HCT116 (cell line): ENCODE data around the gene CAP1. TPM values are rescaled to one million over a fixed set of nuclear protein-coding genes. Genes with fewer than 3 reads are reported as not detected.

Experiments used
- ATAC-seq: fragments of 200-7000 bp; cut with Tn5 transposase; 2 replicates; pipeline ENCODE4 v1.9.1; 2020; ENCODE audit warnings: mild to moderate bottlenecking, moderate library complexity
- BruUV-seq: library from RNA; stranded (reverse); fragments of 400-500 nt; replicated peaks from 2 replicates; lab custom pipeline; 2021; lab: Mats Ljungman, UMichigan
- CTCF ChIA-PET: fragments of 300-600 bp; sonication (Branson Sonifier 250); formaldehyde crosslinking; loops from one replicate; lab custom pipeline; 2021; ENCODE audit warnings: antibody characterized with exemption; lab: Charles Lee
- POLR2A ChIA-PET: fragments of 300-600, 350-600 bp; sonication (Branson Sonifier 250); formaldehyde crosslinking; loops from one replicate; lab custom pipeline; 2021; ENCODE audit warnings: antibody characterized with exemption; lab: Charles Lee
- RAD21 ChIA-PET, 2 experiments: fragments of 300-600 bp; sonication (Branson Sonifier 250); formaldehyde crosslinking; loops; one replicate each; lab custom pipeline; 2023; ENCODE audit warnings: low total read pairs in 2 of 2; ENCODE audit not compliant: uncharacterized antibody in 2 of 2, unreplicated experiment in 2 of 2, low non-redundant PET in 1 of 2; lab: Charles Lee
- DNase-seq: peaks from one replicate; pipeline ENCODE4 v3.0.0-alpha.2; 2010; ENCODE audit warnings: low read depth, low spot score
- H2AFZ ChIP-seq: fragments of 200-600 bp; shearing (Covaris generic), sonication (generic); 2 replicates; pipeline ENCODE4 v1.6.1; 2017; ENCODE audit warnings: low read depth, mixed run types, mixed read lengths, antibody characterized with exemption, low read length; ENCODE audit not compliant: poor library complexity, severe bottlenecking
- H3K27ac ChIP-seq: 2 replicates; pipeline ENCODE4 v1.5.1; 2012; ENCODE audit warnings: low read depth, low read length
- H3K27me3 ChIP-seq: fragments of 200-600 bp; sonication (generic); 2 replicates; pipeline ENCODE4 v1.6.1; 2016; ENCODE audit warnings: mixed run types, low read length, mixed read lengths; ENCODE audit not compliant: insufficient read depth
- H3K36me3 ChIP-seq, 2 experiments: fragments of 200-500 bp in 1 of 2; fragments of 200-600 bp in 1 of 2; sonication (Bioruptor generic) in 1 of 2; sonication (generic) in 1 of 2; 2 replicates each; pipeline versions ENCODE4 v1.5.1 to v1.6.1; 2014 to 2016; ENCODE audit warnings: low read length in 2 of 2, inconsistent platforms in 1 of 2, mixed read lengths in 1 of 2, mixed run types in 1 of 2; ENCODE audit not compliant: insufficient read depth in 2 of 2, control insufficient read depth in 1 of 2
- H3K4me1 ChIP-seq, 2 experiments: fragments of 200-600 bp in 1 of 2; sonication (generic) in 1 of 2; 2 replicates each; pipeline versions ENCODE4 v1.5.1 to v1.6.1; 2012 to 2017; ENCODE audit warnings: low read length in 2 of 2, inconsistent platforms in 1 of 2, mild to moderate bottlenecking in 1 of 2, mixed read lengths in 1 of 2, mixed run types in 1 of 2, moderate library complexity in 1 of 2; ENCODE audit not compliant: insufficient read depth in 2 of 2, control insufficient read depth in 1 of 2
- H3K4me2 ChIP-seq: fragments of 200-600 bp; sonication (generic); 2 replicates; pipeline ENCODE4 v1.6.1; 2017; ENCODE audit warnings: mixed run types, low read length, mixed read lengths
- H3K4me3 ChIP-seq, 2 experiments: fragments of 200-600 bp in 1 of 2; sonication (generic) in 1 of 2; replicated peaks in 1 of 2; 2 replicates each; pipeline ENCODE4 v1.5.1; 2011 to 2016; ENCODE audit warnings: low read length in 2 of 2, control low read depth in 1 of 2, low read depth in 1 of 2, mild to moderate bottlenecking in 1 of 2, mixed read lengths in 1 of 2, mixed run types in 1 of 2
- H3K79me2 ChIP-seq: fragments of 200-600 bp; sonication (generic); 2 replicates; pipeline ENCODE4 v1.6.1; 2017; ENCODE audit warnings: mild to moderate bottlenecking, mixed run types, low read length, moderate library complexity, mixed read lengths; ENCODE audit not compliant: insufficient read depth
- H3K9ac ChIP-seq: fragments of 200-600 bp; sonication (generic); 2 replicates; pipeline ENCODE4 v1.6.1; 2016; ENCODE audit warnings: low read length, mixed read lengths
- H3K9me2 ChIP-seq: fragments of 200-600 bp; sonication (generic), shearing (Covaris generic); 2 replicates; pipeline ENCODE4 v1.6.1; 2017; ENCODE audit warnings: mixed run types, mild to moderate bottlenecking, moderate library complexity; ENCODE audit not compliant: insufficient read depth
- H3K9me3 ChIP-seq, 2 experiments: fragments of 200-500 bp in 1 of 2; fragments of 200-600 bp in 1 of 2; sonication (Bioruptor generic) in 1 of 2; sonication (generic) in 1 of 2; 2 replicates each; pipeline ENCODE4 v1.6.1; 2014 to 2017; ENCODE audit warnings: low read length in 2 of 2, mixed read lengths in 2 of 2, inconsistent platforms in 1 of 2, low read depth in 1 of 2, mild to moderate bottlenecking in 1 of 2, mixed run types in 1 of 2, moderate library complexity in 1 of 2; ENCODE audit not compliant: control insufficient read depth in 1 of 2, insufficient read depth in 1 of 2
- H4K20me1 ChIP-seq: fragments of 200-600 bp; sonication (generic), shearing (Covaris generic); 2 replicates; pipeline ENCODE4 v1.6.1; 2017; ENCODE audit warnings: mixed run types, mild to moderate bottlenecking, moderate library complexity; ENCODE audit not compliant: insufficient read depth
- ATF3 ChIP-seq: IDR thresholded peaks from 2 replicates; pipeline ENCODE4 v1.6.1; 2012
- ELF1 ChIP-seq: IDR thresholded peaks from 2 replicates; pipeline ENCODE4 v1.6.1; 2012; ENCODE audit warnings: low read depth, borderline replicate concordance
- EZH2 ChIP-seq: fragments of 200-600 bp; sonication (generic); IDR thresholded peaks from 2 replicates; pipeline ENCODE4 v1.6.1; 2017; ENCODE audit warnings: antibody characterized with exemption, mixed run types
- FOSL1 ChIP-seq: IDR thresholded peaks from 2 replicates; pipeline ENCODE4 v1.6.1; 2012; ENCODE audit warnings: low read depth
- MAX ChIP-seq: IDR thresholded peaks from 2 replicates; pipeline ENCODE4 v1.6.1; 2012
- RAD21 ChIP-seq: IDR thresholded peaks from 2 replicates; pipeline ENCODE4 v1.6.1; 2012; ENCODE audit warnings: low read depth, mild to moderate bottlenecking
- YY1 ChIP-seq: IDR thresholded peaks from 2 replicates; pipeline ENCODE4 v1.6.1; 2011; ENCODE audit warnings: low read length, low read depth, moderate library complexity, mild to moderate bottlenecking; ENCODE audit not compliant: insufficient replicate concordance; ENCODE audit errors: extremely low read depth
- ZBTB33 ChIP-seq: IDR thresholded peaks from 2 replicates; pipeline ENCODE4 v1.6.1; 2011; ENCODE audit warnings: mild to moderate bottlenecking, low read length, moderate library complexity; ENCODE audit not compliant: insufficient replicate concordance; ENCODE audit errors: extremely low read depth
- intact Hi-C: fragments of 100-400 bp; cut with micrococcal nuclease; formaldehyde crosslinking; loops from 2 replicates; pipeline ENCODE4 v1.10.0; 2022
- total RNA-seq: library from RNA; stranded (reverse); gene quantifications from one replicate; pipeline ENCODE4 v1.2.1, GENCODE V29; 2021; ENCODE audit not compliant: unreplicated experiment

Gene CAP1
- total RNA-seq, 1 experiment from 2014 or later: 274 TPM

GRCh38 chr1:40029608-40030007, 10.9 kb upstream of the CAP1 start:
- no peak overlapping the region for H3K9ac ChIP-seq
- no peak for DNase-seq
- no peak overlapping the region for H3K27ac ChIP-seq
- no peak overlapping the region for H3K4me2 ChIP-seq
- BruUV-seq: no TSS peak
- H3K9me3 ChIP-seq: no peaks in the 10 kb centered on the region
- H3K4me3 ChIP-seq: no peak overlapping the region
- TF ChIP-seq YY1: no peak
- TF ChIP-seq FOSL1: no peak
- no peak for TF ChIP-seq MAX
- no peak for TF ChIP-seq ELF1
- TF ChIP-seq ZBTB33: no peak
- TF ChIP-seq EZH2: no peak
- TF ChIP-seq ATF3: no peak
- TF ChIP-seq RAD21: no peak
- CTCF ChIA-PET: interaction anchor here (2.0 kb wide), 1 partner anchor 110 kb away, joined by 8 read pairs; no protein-coding TSS in a partner anchor
- no peaks in the 10 kb centered on the region for H3K9me2 ChIP-seq
- peaks cover 0 to 5% of the 10 kb centered on the region in 2 experiments; a peak in 1 of 4 replicates for H3K4me1 ChIP-seq
- POLR2A ChIA-PET: no interaction called here
- no peaks in the 10 kb centered on the region for H3K36me3 ChIP-seq
- H2AFZ ChIP-seq: no peak overlapping the region
- intact Hi-C loops: no loop called here
- H4K20me1 ChIP-seq: no peaks in the 10 kb centered on the region
- H3K79me2 ChIP-seq: no peaks in the 10 kb centered on the region
- ATAC-seq: no peak
- H3K27me3 ChIP-seq: no peaks in the 10 kb centered on the region
- RAD21 ChIA-PET: no interaction called here
